ENCODE data around the gene SECTM1.

- TF ChIP-seq POLR2A (IDR thresholded peaks at IDR 0.05) (no peak), CTCF (IDR thresholded peaks at IDR 0.05 in 4 of 5, conservative IDR thresholded peaks at IDR 0.05 in 1 of 5) (no peak)
Measured at GRCh38 chr17:82314012-82314726, 19.4 kb downstream of the SECTM1 start.

All from gastrocnemius medialis (tissue), 4 donors.